Stimulated activated CD8-positive, alpha-beta memory T cell treated with anti-CD3 and anti-CD28 coated beads, Interleukin-7, amount 100 ng/mL, for 1 hour (primary cell): ENCODE results near the gene SLC17A1.

Experiments
- DNase-seq, 2 donors: peaks; one replicate each; pipeline ENCODE4 v3.0.0-alpha.2; 2020; ENCODE audit warnings: low read depth in 2 of 2

SLC17A1 gene

GRCh38 chr6:25832307-25832662 is 433 bp upstream of the SLC17A1 start:
- no peak for DNase-seq

- DNase-seq: no peak
Observed at GRCh38 chr6:25830458-25830857, 1.4 kb downstream of the SLC17A1 start.

GRCh38 chr6:25829375-25829774 is 2.5 kb downstream of the SLC17A1 start:
- no peak for DNase-seq

- DNase-seq: no peak
Observed at GRCh38 chr6:25821341-25821740, 10.5 kb downstream of the SLC17A1 start.

- no peak for DNase-seq
Observed at GRCh38 chr6:25816252-25816651, 15.6 kb downstream of the SLC17A1 start.

GRCh38 chr6:25815194-25815593 is 16.7 kb downstream of the SLC17A1 start:
- DNase-seq: no peak

GRCh38 chr6:25804804-25805203 is 27.0 kb downstream of the SLC17A1 start:
- DNase-seq: no peak

- no peak for DNase-seq
Observed at GRCh38 chr6:25801436-25801835, 30.4 kb downstream of the SLC17A1 start.

GRCh38 chr6:25794784-25795183 is 37.1 kb downstream of the SLC17A1 start:
- DNase-seq: no peak

- no peak for DNase-seq
Observed at GRCh38 chr6:25793970-25794369, 37.9 kb downstream of the SLC17A1 start.

GRCh38 chr6:25792016-25792415 is 39.8 kb downstream of the SLC17A1 start:
- no peak for DNase-seq

GRCh38 chr6:25789475-25789874 is 42.4 kb downstream of the SLC17A1 start:
- no peak for DNase-seq

- no peak for DNase-seq
Observed at GRCh38 chr6:25788305-25788922, 43.4 kb downstream of the SLC17A1 start.

- no peak for DNase-seq
Observed at GRCh38 chr6:25787428-25787827, 44.4 kb downstream of the SLC17A1 start.

- DNase-seq: no peak
Observed at GRCh38 chr6:25781134-25781533, 50.7 kb downstream of the SLC17A1 start.

GRCh38 chr6:25777856-25778649 is 53.8 kb downstream of the SLC17A1 start:
- no peak for DNase-seq

GRCh38 chr6:25777031-25777430 is 54.8 kb downstream of the SLC17A1 start:
- DNase-seq: no peak

- DNase-seq: no peak
Observed at GRCh38 chr6:25774120-25774715, 57.6 kb downstream of the SLC17A1 start.

GRCh38 chr6:25769983-25770382 is 61.9 kb downstream of the SLC17A1 start:
- no peak for DNase-seq

GRCh38 chr6:25768566-25768965 is 63.3 kb downstream of the SLC17A1 start:
- no peak for DNase-seq

- DNase-seq: no peak
Observed at GRCh38 chr6:25764611-25765010, 67.2 kb downstream of the SLC17A1 start.

- DNase-seq: no peak
Observed at GRCh38 chr6:25757936-25758642, 73.8 kb downstream of the SLC17A1 start.
